Stomach (tissue), 9 donors: ENCODE results near the gene EPS8L2. TPM values are rescaled to one million over a fixed set of nuclear protein-coding genes. Genes with fewer than 3 reads are reported as not detected.
"Not testable (repeated sequence)": the region's sequence is repeated elsewhere in the genome, so short reads cannot be mapped to it uniquely, and the experiment has no call there.

ENCODE experiments used
- DNase-seq, 2 donors: peaks; one replicate each; pipeline versions ENCODE4 v3.0.0 to v3.0.0-alpha.2; 2013 to 2019
- H3K27ac ChIP-seq, 5 donors: fragments of 200-600 bp in 4 of 5; sonication (generic) in 4 of 5; one replicate each; pipeline ENCODE4 v1.5.1; 2013 to 2019; ENCODE audit warnings: mild to moderate bottlenecking in 1 of 5, moderate library complexity in 1 of 5
- H3K27me3 ChIP-seq, 3 donors: fragments of 200-600 bp; sonication (generic); one replicate each; pipeline ENCODE4 v1.5.1; 2017 to 2019; ENCODE audit warnings: mixed run types in 1 of 3
- H3K36me3 ChIP-seq, 4 donors: fragments of 200-600 bp; sonication (generic); 1 replicate in 3 of 4; 2 replicates in 1 of 4; pipeline ENCODE4 v1.5.1; 2016 to 2019
- H3K4me1 ChIP-seq, 4 donors: fragments of 200-600 bp; sonication (generic); one replicate each; pipeline ENCODE4 v1.5.1; 2016 to 2019
- H3K4me3 ChIP-seq, 4 donors: fragments of 200-600 bp; sonication (generic) in 3 of 4; one replicate each; pipeline ENCODE4 v1.5.1; 2016 to 2019; ENCODE audit warnings: mild to moderate bottlenecking in 1 of 4
- H3K9me3 ChIP-seq, 4 donors: fragments of 200-600 bp; sonication (generic); one replicate each; pipeline ENCODE4 v1.5.1; 2016 to 2019
- EP300 ChIP-seq: sonication (generic); formaldehyde crosslinking; IDR thresholded peaks from one replicate; pipeline ENCODE4 v1.6.1; 2017; ENCODE audit warnings: antibody characterized with exemption
- POLR2A ChIP-seq, 4 donors: fragments of 450-650 bp; IDR thresholded peaks; one replicate each; pipeline ENCODE4 v1.6.1; 2016; ENCODE audit warnings: antibody characterized with exemption in 4 of 4, control low read depth in 2 of 4, mild to moderate bottlenecking in 1 of 4, moderate library complexity in 1 of 4
- POLR2AphosphoS5 ChIP-seq, 3 donors: sonication (generic); formaldehyde crosslinking; IDR thresholded peaks; one replicate each; pipeline ENCODE4 v1.6.1; 2016; ENCODE audit warnings: antibody characterized with exemption in 3 of 3
- WGBS, 5 donors: extraction: QIAGEN DNeasy Blood & Tissue Kit in 3 of 5; methylation state at CpG; one replicate each; pipeline versions ENCODE4 v1.1.5 to v1.1.7; 2013 to 2018; 5-methylcytosine and 5-hydroxymethylcytosine counted together
- intact Hi-C: fragments of 100-400 bp; cut with DNase I; formaldehyde crosslinking; loops from one replicate; pipeline ENCODE4 v1.15.1; 2023; ENCODE audit warnings: low total_unique reads
- polyA plus RNA-seq, 3 donors: library from polyadenylated mRNA; stranded (reverse); fragments of 200-250 nt; gene quantifications; one replicate each; pipeline ENCODE4 v1.2.3, GENCODE V29; 2013
- total RNA-seq, 5 donors: library from RNA; depleted of rRNA; stranded (reverse); fragments of >200 nt; gene quantifications; one replicate each; pipeline versions ENCODE4 v1.1.0 to v1.2.3, GENCODE V29; 2014 to 2016
- TF ChIP-seq, protein P1 (sequence below), 7 experiments: fragments of 450-650 bp in 4 of 7; fragments of 200-600 bp in 3 of 7; sonication (generic) in 3 of 7; IDR thresholded peaks; one replicate each; pipeline ENCODE4 v1.5.1; 2016 to 2019; ENCODE audit warnings: antibody characterized with exemption in 7 of 7, control low read depth in 2 of 7, mild to moderate bottlenecking in 1 of 7
- donor health status: healthy with polysubstance abuse.
- donor health status: Bipolar disorder and iron deficiency.
- donor health status: healthy.

The EPS8L2 gene
- total and polyA plus RNA-seq, 8 donors = 45.0 to 617 (median 180) TPM

DNA sequence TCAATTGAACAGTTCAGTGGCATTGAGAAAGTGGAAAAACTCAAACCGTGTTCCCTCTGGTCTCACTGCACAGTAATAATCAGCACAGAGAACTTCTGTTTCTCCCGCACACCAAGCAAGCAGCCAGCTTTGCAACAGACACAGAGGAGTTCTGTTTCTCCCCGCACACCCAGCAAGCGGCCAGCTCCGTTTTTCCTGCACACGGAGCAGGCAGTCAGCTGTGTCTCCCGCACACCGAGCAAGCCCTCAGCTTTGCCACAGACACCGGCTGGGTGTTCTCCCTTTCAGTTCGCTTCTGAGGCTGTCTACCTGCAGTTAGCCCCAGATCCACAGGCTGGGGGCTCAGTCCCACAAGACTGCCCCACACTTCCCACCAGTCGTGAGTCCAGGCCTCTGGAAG lies 31.3 kb downstream of the EPS8L2 start:
- H3K27me3 ChIP-seq = peaks cover 0 to 14% (median 0%) of the 10 kb centered on the region in 3 donors

DNA sequence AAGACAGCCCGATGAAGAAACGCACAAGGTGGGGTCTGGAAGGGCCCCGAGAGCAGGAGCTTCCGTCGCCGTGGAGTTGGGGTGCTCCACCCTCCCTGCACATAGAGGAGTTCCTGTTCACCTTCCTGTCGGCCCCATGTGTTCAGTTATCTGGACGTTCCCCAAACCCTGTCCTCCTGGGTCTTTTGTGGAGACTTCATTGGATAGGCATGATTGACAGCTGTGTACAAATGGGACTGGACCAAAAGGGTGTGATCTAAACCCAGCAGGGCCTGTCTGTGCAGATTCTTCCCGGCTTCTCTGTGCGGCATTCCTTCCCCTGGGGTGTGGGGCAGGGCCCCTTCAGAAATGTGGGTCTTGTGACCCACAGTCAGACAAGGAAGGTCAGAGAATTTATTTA lies 31.9 kb downstream of the EPS8L2 start:
- H3K9me3 ChIP-seq, H3K4me3 ChIP-seq, H3K36me3 ChIP-seq, intact Hi-C loops, H3K27ac ChIP-seq, H3K4me1 ChIP-seq: not testable (repeated sequence)
- WGBS, 5 donors = 31 to 53% (median 44%) methylated on average over 10 of the region's 10 CpGs
- DNase-seq = peak in 1 of 2 donors; percentile 12
- peaks cover 0 to 14% (median 0%) of the 10 kb centered on the region in 3 donors for H3K27me3 ChIP-seq

More for the DNA sequence above, 31.3 kb downstream of the EPS8L2 start:
- Histone ChIP-seq H3K9me3 (no peaks in the 10 kb centered on the region), H3K4me3 (no peak overlapping the region), H3K4me1 (peaks cover 0 to 6% (median 0%) of the 10 kb centered on the region in 4 donors), H3K36me3 (no peaks in the 10 kb centered on the region), H3K27ac (no peak overlapping the region)
- WGBS, 5 donors = 29 to 47% (median 42%) methylated on average over 9 to 11 of the region's 11 CpGs
- DNase-seq = peak in 1 of 2 donors; percentile 16
- intact Hi-C loops = no loop called here
- TF ChIP-seq EP300 (no peak), POLR2AphosphoS5 (IDR thresholded peaks at IDR 0.05) (no peak), POLR2A (IDR thresholded peaks at IDR 0.05) (no peak)
- TF ChIP-seq, protein P1, sequence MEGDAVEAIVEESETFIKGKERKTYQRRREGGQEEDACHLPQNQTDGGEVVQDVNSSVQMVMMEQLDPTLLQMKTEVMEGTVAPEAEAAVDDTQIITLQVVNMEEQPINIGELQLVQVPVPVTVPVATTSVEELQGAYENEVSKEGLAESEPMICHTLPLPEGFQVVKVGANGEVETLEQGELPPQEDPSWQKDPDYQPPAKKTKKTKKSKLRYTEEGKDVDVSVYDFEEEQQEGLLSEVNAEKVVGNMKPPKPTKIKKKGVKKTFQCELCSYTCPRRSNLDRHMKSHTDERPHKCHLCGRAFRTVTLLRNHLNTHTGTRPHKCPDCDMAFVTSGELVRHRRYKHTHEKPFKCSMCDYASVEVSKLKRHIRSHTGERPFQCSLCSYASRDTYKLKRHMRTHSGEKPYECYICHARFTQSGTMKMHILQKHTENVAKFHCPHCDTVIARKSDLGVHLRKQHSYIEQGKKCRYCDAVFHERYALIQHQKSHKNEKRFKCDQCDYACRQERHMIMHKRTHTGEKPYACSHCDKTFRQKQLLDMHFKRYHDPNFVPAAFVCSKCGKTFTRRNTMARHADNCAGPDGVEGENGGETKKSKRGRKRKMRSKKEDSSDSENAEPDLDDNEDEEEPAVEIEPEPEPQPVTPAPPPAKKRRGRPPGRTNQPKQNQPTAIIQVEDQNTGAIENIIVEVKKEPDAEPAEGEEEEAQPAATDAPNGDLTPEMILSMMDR (IDR thresholded peaks at IDR 0.05) = no peak

DNA sequence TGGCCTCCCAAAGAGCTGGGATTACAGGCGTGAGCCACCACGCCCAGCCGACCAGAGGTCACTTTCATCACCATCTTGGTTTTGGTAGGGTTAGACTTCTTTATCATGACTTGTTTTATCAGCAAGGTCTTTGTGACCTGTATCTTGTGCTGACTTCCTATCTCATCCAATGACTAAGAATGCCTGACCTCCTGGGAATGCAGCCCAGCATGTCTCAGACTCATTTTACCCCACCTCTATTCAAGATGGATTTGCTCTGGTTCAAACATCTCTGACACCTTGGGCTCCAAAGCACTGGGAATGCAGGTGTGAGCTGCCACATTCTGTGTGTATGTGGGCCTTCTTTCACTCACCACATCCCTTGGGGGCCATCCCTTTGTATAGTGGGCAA lies 36.1 kb downstream of the EPS8L2 start:
- Histone ChIP-seq H3K27me3 (peaks cover 0 to 9% (median 0%) of the 10 kb centered on the region in 3 donors), H3K27ac (no peak overlapping the region), H3K4me3 (no peak overlapping the region), H3K4me1 (peaks cover 8 to 15% (median 10%) of the 10 kb centered on the region in 4 donors), H3K36me3 (no peaks in the 10 kb centered on the region), H3K9me3 (no peaks in the 10 kb centered on the region)
- 70 to 81% (median 77%) methylated on average over 3 of the region's 3 CpGs for WGBS, 5 donors
- TF ChIP-seq POLR2AphosphoS5 (IDR thresholded peaks at IDR 0.05) (no peak), EP300 (no peak), POLR2A (IDR thresholded peaks at IDR 0.05) (no peak)
- TF ChIP-seq, protein P1 (IDR thresholded peaks at IDR 0.05) = no peak
- intact Hi-C loops = no loop called here
- no peak for DNase-seq

DNA sequence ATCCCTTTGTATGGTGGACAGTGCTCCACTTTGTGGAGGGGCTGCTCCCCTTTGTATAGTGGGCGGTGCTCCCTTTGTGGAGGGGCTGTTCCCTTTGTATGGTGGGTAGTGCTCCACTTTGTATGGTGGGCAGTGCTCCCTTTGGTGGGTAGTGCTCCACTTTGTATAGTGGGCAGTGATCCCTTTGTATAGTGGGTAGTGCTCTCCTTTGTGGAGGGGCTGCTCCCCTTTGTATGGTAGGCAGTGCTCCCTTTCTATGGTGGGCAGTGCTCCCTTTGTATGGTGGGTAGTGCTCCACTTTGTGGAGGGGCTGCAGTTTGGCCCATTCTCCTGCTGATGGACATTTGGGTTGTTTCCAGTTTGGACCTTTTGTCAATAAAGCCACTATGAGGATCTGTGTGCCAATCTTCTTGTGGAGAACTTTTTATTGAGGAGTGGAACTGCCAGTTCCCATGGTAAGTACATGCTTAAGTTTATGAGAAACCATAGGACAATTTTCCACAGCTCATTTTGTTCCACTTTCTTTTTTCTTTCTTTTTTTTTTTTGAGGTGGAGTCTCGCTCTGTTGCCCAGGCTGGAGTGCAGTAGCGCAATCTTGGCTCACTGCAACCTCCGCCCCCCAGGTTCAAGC lies 36.7 kb downstream of the EPS8L2 start:
- Histone ChIP-seq H3K9me3 (no peaks in the 10 kb centered on the region), H3K27ac (no peak overlapping the region), H3K4me1 (peaks cover 8 to 12% (median 11%) of the 10 kb centered on the region in 4 donors), H3K36me3 (no peaks in the 10 kb centered on the region), H3K4me3 (no peak overlapping the region), H3K27me3 (peaks cover 0 to 4% (median 0%) of the 10 kb centered on the region in 3 donors)
- TF ChIP-seq EP300 (no peak), POLR2AphosphoS5 (IDR thresholded peaks at IDR 0.05) (no peak), POLR2A (IDR thresholded peaks at IDR 0.05) (no peak)
- TF ChIP-seq, protein P1 (IDR thresholded peaks at IDR 0.05) = no peak
- WGBS, 5 donors = 91 to 95% (median 94%) methylated on average over 4 of the region's 4 CpGs
- intact Hi-C loops = no loop called here
- no peak for DNase-seq

DNA sequence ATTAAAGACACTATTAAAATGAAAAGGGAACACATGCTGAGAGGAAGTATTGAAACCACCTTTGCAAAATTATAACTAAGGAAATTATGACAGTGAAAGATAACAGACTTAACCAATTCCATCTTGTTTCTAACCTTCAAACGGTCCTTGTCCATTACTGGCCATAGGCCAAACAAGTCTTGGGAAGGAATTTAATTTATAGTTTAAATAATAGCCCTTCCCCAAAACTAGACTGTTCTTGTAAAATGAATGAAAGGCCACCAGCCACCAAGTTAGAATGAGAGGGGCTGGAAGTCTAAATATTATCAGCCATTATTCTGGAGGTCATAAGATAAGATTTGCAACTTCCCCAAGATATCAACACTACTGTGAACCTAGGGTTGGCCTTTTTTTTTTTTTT lies 39.4 kb downstream of the EPS8L2 start:
- TF ChIP-seq, protein P1 (IDR thresholded peaks at IDR 0.05) = no peak
- TF ChIP-seq EP300 (no peak), POLR2A (IDR thresholded peaks at IDR 0.05) (no peak)
- Histone ChIP-seq H3K4me3 (no peak overlapping the region), H3K36me3 (no peaks in the 10 kb centered on the region), H3K27ac (no peak overlapping the region), H3K9me3 (no peaks in the 10 kb centered on the region), H3K4me1 (peaks cover 25 to 39% (median 32%) of the 10 kb centered on the region in 4 donors), H3K27me3 (no peaks in the 10 kb centered on the region)
- intact Hi-C loops = no loop called here
- DNase-seq = no peak
- 14 to 30% (median 24%) methylated on average over 1 of the region's 1 CpG for WGBS, 5 donors
